Activated naive CD4-positive, alpha-beta T cell treated with Interleukin-2 at 50 U/mL for 16 hours (primary cell): ENCODE data around the gene FABP6.
"Not testable (repeated sequence)": the region's sequence is repeated elsewhere in the genome, so short reads cannot be mapped to it uniquely, and the experiment has no call there.

Experiments
- DNase-seq: peaks from one replicate; pipeline ENCODE4 v3.0.0-alpha.2; 2020

The FABP6 gene

GRCh38 chr5:160229190-160229742 lies at the start of gene FABP6:
Gene FABP6, plus strand, starts transcription at chr5:160229506. Its CDS starts 52 bp downstream, at chr5:160229558.
- no peak for DNase-seq

- no peak for DNase-seq
These were observed 48.4 kb upstream of the FABP6 start for GRCh38 chr5:160180931-160181330.

- no peak for DNase-seq
These were observed 47.2 kb upstream of the FABP6 start for GRCh38 chr5:160181965-160182622.

GRCh38 chr5:160183075-160183474 lies 46.2 kb upstream of the FABP6 start:
- no peak for DNase-seq

GRCh38 chr5:160185626-160186360 lies 43.5 kb upstream of the FABP6 start:
- DNase-seq: no peak

GRCh38 chr5:160186480-160186879 lies 42.8 kb upstream of the FABP6 start:
- DNase-seq: no peak

GRCh38 chr5:160187091-160187490 lies 42.2 kb upstream of the FABP6 start:
- no peak for DNase-seq

GRCh38 chr5:160188141-160189015 lies 40.9 kb upstream of the FABP6 start:
- DNase-seq: no peak

- DNase-seq: no peak
These were observed 36.9 kb upstream of the FABP6 start for GRCh38 chr5:160192424-160192823.

- DNase-seq: not testable (repeated sequence)
These were observed 36.2 kb upstream of the FABP6 start for GRCh38 chr5:160193076-160193475.

GRCh38 chr5:160193790-160194189 lies 35.5 kb upstream of the FABP6 start:
- DNase-seq: not testable (repeated sequence)

GRCh38 chr5:160197341-160198144 lies 31.8 kb upstream of the FABP6 start:
- no peak for DNase-seq

- DNase-seq: no peak
These were observed 31.2 kb upstream of the FABP6 start for GRCh38 chr5:160198146-160198545.

GRCh38 chr5:160198841-160199409 lies 30.4 kb upstream of the FABP6 start:
- no peak for DNase-seq

GRCh38 chr5:160199410-160199911 lies 29.8 kb upstream of the FABP6 start:
- peak; percentile 73 for DNase-seq

GRCh38 chr5:160207061-160207460 lies 22.2 kb upstream of the FABP6 start:
- no peak for DNase-seq

- no peak for DNase-seq
These were observed 19.4 kb upstream of the FABP6 start for GRCh38 chr5:160209917-160210316.

- DNase-seq: no peak
These were observed 18.7 kb upstream of the FABP6 start for GRCh38 chr5:160210606-160211005.

GRCh38 chr5:160211352-160211751 lies 18.0 kb upstream of the FABP6 start:
- no peak for DNase-seq

- DNase-seq: no peak
These were observed 15.8 kb upstream of the FABP6 start for GRCh38 chr5:160213537-160213936.

GRCh38 chr5:160219356-160219755 lies 9.9 kb upstream of the FABP6 start:
- no peak for DNase-seq

GRCh38 chr5:160221082-160221481 lies 8.2 kb upstream of the FABP6 start:
- no peak for DNase-seq
